Measurements from ENCODE around the gene ITPRIPL1.

The ITPRIPL1 gene

GRCh38 chr2:96305091-96305978, 19.8 kb upstream of the ITPRIPL1 start, which contains the start of gene SNRNP200:
Gene SNRNP200, minus strand, starts transcription at chr2:96305546. Its CDS starts 109 bp downstream, at chr2:96305437.
- Histone ChIP-seq H3K36me3 (ENCODE audit: control insufficient read depth in 1 of 2, insufficient read depth in 2 of 2, low read depth in 1 of 2, low read length in 2 of 2) (peaks cover 19 to 39% of the 10 kb centered on the region in 2 experiments), H2BK5ac (ENCODE audit: low read depth, low read length, poor library complexity, severe bottlenecking) (no peak within 1 kb of the TSS), H3K4ac (ENCODE audit: low read depth in 1 of 2, low read length in 2 of 2) (peak within 1 kb of the TSS; percentile 87 to 91), H4K91ac (ENCODE audit: low read length) (peak within 1 kb of the TSS; percentile 67), H3K4me1 (ENCODE audit: control insufficient read depth, insufficient read depth, low read depth, low read length) (peaks cover 10% of the 10 kb centered on the region), H3K9me3 (ENCODE audit: control insufficient read depth, low read length) (no peaks in the 10 kb centered on the region), H2BK120ac (ENCODE audit: low read depth, low read length) (no peak within 1 kb of the TSS), H3K18ac (ENCODE audit: low read depth in 1 of 2, low read length in 2 of 2) (peak within 1 kb of the TSS; percentile 57 to 89), H3K23ac (ENCODE audit: low read length in 2 of 2) (peak within 1 kb of the TSS; percentile 35 to 46), H4K8ac (ENCODE audit: low read length) (peak within 1 kb of the TSS; percentile 97), H2BK12ac (ENCODE audit: low read length in 2 of 2) (no peak within 1 kb of the TSS), H3K4me2 (ENCODE audit: low read length, poor library complexity, severe bottlenecking) (peak within 1 kb of the TSS; percentile 71), H3K27me3 (ENCODE audit: control insufficient read depth in 1 of 2, insufficient read depth in 1 of 2, low read length in 2 of 2) (no peaks in the 10 kb centered on the region), H3K79me1 (replicated peaks; ENCODE audit: low read length, poor library complexity, severe bottlenecking) (peaks cover 26% of the 10 kb centered on the region), H2AK5ac (ENCODE audit: low read length, severe bottlenecking) (peak within 1 kb of the TSS; percentile 66), H3K14ac (ENCODE audit: low read length in 2 of 2) (peak within 1 kb of the TSS in 1 of 2 experiments; percentile 80), H2BK15ac (ENCODE audit: low read depth, poor library complexity, severe bottlenecking) (peak within 1 kb of the TSS; percentile 37), H2AFZ (ENCODE audit: low read depth, low read length) (peak within 1 kb of the TSS; percentile 56), H3K27ac (ENCODE audit: low read length, poor library complexity, severe bottlenecking) (peak within 1 kb of the TSS; percentile 31), H3K4me3 (ENCODE audit: insufficient read depth in 1 of 2, low read depth in 1 of 2, low read length in 2 of 2) (peak within 1 kb of the TSS; percentile 83 to 100), H3K9ac (ENCODE audit: low read length) (peak within 1 kb of the TSS; percentile 97)
- WGBS = 2% methylated on average over 54 of the region's 61 CpGs
- peak; percentile 87 for DNase-seq

- Histone ChIP-seq H2BK5ac (ENCODE audit: low read depth, low read length, poor library complexity, severe bottlenecking) (no peak overlapping the region), H3K79me1 (replicated peaks; ENCODE audit: low read length, poor library complexity, severe bottlenecking) (peaks cover 26% of the 10 kb centered on the region), H3K9ac (ENCODE audit: low read length) (peak overlapping the region; percentile 97), H3K4me2 (ENCODE audit: low read length, poor library complexity, severe bottlenecking) (peak overlapping the region; percentile 71), H3K36me3 (ENCODE audit: control insufficient read depth in 1 of 2, insufficient read depth in 2 of 2, low read depth in 1 of 2, low read length in 2 of 2) (peaks cover 19 to 35% of the 10 kb centered on the region in 2 experiments), H3K9me3 (ENCODE audit: control insufficient read depth, low read length) (no peaks in the 10 kb centered on the region), H2BK15ac (ENCODE audit: low read depth, poor library complexity, severe bottlenecking) (peak overlapping the region; percentile 37), H2BK12ac (ENCODE audit: low read length in 2 of 2) (no peak overlapping the region), H2BK120ac (ENCODE audit: low read depth, low read length) (no peak overlapping the region), H3K4me3 (ENCODE audit: insufficient read depth in 1 of 2, low read depth in 1 of 2, low read length in 2 of 2) (peak overlapping the region; percentile 83 to 100), H3K4me1 (ENCODE audit: control insufficient read depth, insufficient read depth, low read depth, low read length) (peaks cover 10% of the 10 kb centered on the region), H3K4ac (ENCODE audit: low read depth in 1 of 2, low read length in 2 of 2) (peak overlapping the region; percentile 87 to 91), H3K14ac (ENCODE audit: low read length in 2 of 2) (no peak overlapping the region), H3K23ac (ENCODE audit: low read length in 2 of 2) (no peak overlapping the region), H3K27ac (ENCODE audit: low read length, poor library complexity, severe bottlenecking) (no peak overlapping the region), H2AK5ac (ENCODE audit: low read length, severe bottlenecking) (peak overlapping the region; percentile 66), H4K8ac (ENCODE audit: low read length) (peak overlapping the region; percentile 97), H3K18ac (ENCODE audit: low read depth in 1 of 2, low read length in 2 of 2) (peak overlapping the region in 1 of 2 experiments; percentile 56), H3K27me3 (ENCODE audit: control insufficient read depth in 1 of 2, insufficient read depth in 1 of 2, low read length in 2 of 2) (no peaks in the 10 kb centered on the region), H2AFZ (ENCODE audit: low read depth, low read length) (peak overlapping the region; percentile 8), H4K91ac (ENCODE audit: low read length) (peak overlapping the region; percentile 59)
- DNase-seq = no peak
- WGBS = 36% methylated on average over 6 of the region's 9 CpGs
These were observed 19.2 kb upstream of the ITPRIPL1 start for GRCh38 chr2:96305979-96306308.

DNA sequence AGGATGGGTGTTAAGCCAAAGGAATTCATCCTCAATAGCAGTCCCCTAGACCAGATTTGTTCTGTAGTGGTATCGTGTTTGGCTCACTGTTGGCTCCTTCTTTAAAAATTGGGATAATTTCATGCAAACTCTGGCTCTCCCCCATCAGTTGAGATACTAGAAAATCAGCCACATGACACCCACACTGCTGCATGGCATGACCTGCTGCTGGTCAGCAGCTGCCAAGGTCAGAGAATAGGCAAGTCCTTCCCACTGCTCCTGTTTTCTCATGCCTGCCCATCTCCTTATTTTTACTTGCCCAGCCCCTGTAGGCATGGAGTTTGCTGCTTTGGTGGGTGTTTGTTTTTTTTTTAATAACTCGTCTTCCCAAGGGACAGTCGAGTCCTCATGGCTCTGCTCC, 18.7 kb upstream of the ITPRIPL1 start:
- Histone ChIP-seq H3K18ac (ENCODE audit: low read depth in 1 of 2, low read length in 2 of 2) (no peak overlapping the region), H3K4me1 (ENCODE audit: control insufficient read depth, insufficient read depth, low read depth, low read length) (peaks cover 10% of the 10 kb centered on the region), H2AK5ac (ENCODE audit: low read length, severe bottlenecking) (peak overlapping the region; percentile 66), H3K27ac (ENCODE audit: low read length, poor library complexity, severe bottlenecking) (no peak overlapping the region), H2BK120ac (ENCODE audit: low read depth, low read length) (no peak overlapping the region), H3K9ac (ENCODE audit: low read length) (peak overlapping the region; percentile 97), H3K9me3 (ENCODE audit: control insufficient read depth, low read length) (no peaks in the 10 kb centered on the region), H3K23ac (ENCODE audit: low read length in 2 of 2) (no peak overlapping the region), H2BK15ac (ENCODE audit: low read depth, poor library complexity, severe bottlenecking) (no peak overlapping the region), H2BK12ac (ENCODE audit: low read length in 2 of 2) (no peak overlapping the region), H3K36me3 (ENCODE audit: control insufficient read depth in 1 of 2, insufficient read depth in 2 of 2, low read depth in 1 of 2, low read length in 2 of 2) (peaks cover 16 to 31% of the 10 kb centered on the region in 2 experiments), H3K4ac (ENCODE audit: low read depth in 1 of 2, low read length in 2 of 2) (peak overlapping the region; percentile 65 to 87), H3K4me3 (ENCODE audit: insufficient read depth in 1 of 2, low read depth in 1 of 2, low read length in 2 of 2) (peak overlapping the region in 1 of 2 experiments; percentile 100), H3K4me2 (ENCODE audit: low read length, poor library complexity, severe bottlenecking) (peak overlapping the region; percentile 71), H4K8ac (ENCODE audit: low read length) (peak overlapping the region; percentile 97), H4K91ac (ENCODE audit: low read length) (peak overlapping the region; percentile 59), H2BK5ac (ENCODE audit: low read depth, low read length, poor library complexity, severe bottlenecking) (no peak overlapping the region), H2AFZ (ENCODE audit: low read depth, low read length) (peak overlapping the region; percentile 8), H3K27me3 (ENCODE audit: control insufficient read depth in 1 of 2, insufficient read depth in 1 of 2, low read length in 2 of 2) (no peaks in the 10 kb centered on the region), H3K79me1 (replicated peaks; ENCODE audit: low read length, poor library complexity, severe bottlenecking) (peaks cover 25% of the 10 kb centered on the region), H3K14ac (ENCODE audit: low read length in 2 of 2) (no peak overlapping the region)
- 100% methylated on average over 3 of the region's 3 CpGs for WGBS
- no peak for DNase-seq

DNA sequence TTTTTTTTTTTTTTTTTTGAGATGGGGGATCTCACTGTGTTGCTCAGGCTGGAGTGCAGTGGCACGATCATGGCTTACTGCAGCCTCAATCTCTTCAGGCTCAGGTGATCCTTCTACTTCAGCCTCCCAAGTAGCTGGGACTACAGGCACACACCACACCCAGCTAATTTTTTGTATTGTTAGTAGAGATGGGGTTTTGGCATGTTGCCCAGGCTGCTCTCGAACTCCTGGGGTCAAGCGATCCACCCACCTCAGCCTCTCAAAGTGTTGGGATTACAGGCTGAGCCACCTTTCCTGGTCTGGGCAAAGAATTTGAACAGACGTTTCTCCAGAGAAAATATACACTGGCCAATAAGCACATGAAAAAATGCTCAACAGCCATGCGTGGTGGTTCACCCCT, 16.9 kb upstream of the ITPRIPL1 start:
- H3K27ac ChIP-seq (ENCODE audit: low read length, poor library complexity, severe bottlenecking) = no peak overlapping the region
- peaks cover 3 to 12% of the 10 kb centered on the region in 2 experiments for H3K36me3 ChIP-seq (ENCODE audit: control insufficient read depth in 1 of 2, insufficient read depth in 2 of 2, low read depth in 1 of 2, low read length in 2 of 2)
- H2BK15ac ChIP-seq (ENCODE audit: low read depth, poor library complexity, severe bottlenecking) = no peak overlapping the region
- H3K4me3 ChIP-seq (ENCODE audit: insufficient read depth in 1 of 2, low read depth in 1 of 2, low read length in 2 of 2) = no peak overlapping the region
- H3K18ac ChIP-seq (ENCODE audit: low read depth in 1 of 2, low read length in 2 of 2) = no peak overlapping the region
- H2BK5ac ChIP-seq (ENCODE audit: low read depth, low read length, poor library complexity, severe bottlenecking) = no peak overlapping the region
- DNase-seq = no peak
- no peaks in the 10 kb centered on the region for H3K9me3 ChIP-seq (ENCODE audit: control insufficient read depth, low read length)
- no peak overlapping the region for H3K4ac ChIP-seq (ENCODE audit: low read depth in 1 of 2, low read length in 2 of 2)
- no peak overlapping the region for H3K14ac ChIP-seq (ENCODE audit: low read length in 2 of 2)
- H2BK12ac ChIP-seq (ENCODE audit: low read length in 2 of 2) = no peak overlapping the region
- H3K23ac ChIP-seq (ENCODE audit: low read length in 2 of 2) = no peak overlapping the region
- H4K91ac ChIP-seq (ENCODE audit: low read length) = no peak overlapping the region
- H3K9ac ChIP-seq (ENCODE audit: low read length) = no peak overlapping the region
- no peak overlapping the region for H4K8ac ChIP-seq (ENCODE audit: low read length)
- H2AK5ac ChIP-seq (ENCODE audit: low read length, severe bottlenecking) = no peak overlapping the region
- WGBS = 93% methylated on average over 5 of the region's 5 CpGs
- no peak overlapping the region for H2BK120ac ChIP-seq (ENCODE audit: low read depth, low read length)
- H3K79me1 ChIP-seq (replicated peaks; ENCODE audit: low read length, poor library complexity, severe bottlenecking) = peaks cover 14% of the 10 kb centered on the region
- no peak overlapping the region for H3K4me2 ChIP-seq (ENCODE audit: low read length, poor library complexity, severe bottlenecking)
- H2AFZ ChIP-seq (ENCODE audit: low read depth, low read length) = no peak overlapping the region
- H3K27me3 ChIP-seq (ENCODE audit: control insufficient read depth in 1 of 2, insufficient read depth in 1 of 2, low read length in 2 of 2) = no peaks in the 10 kb centered on the region
- peaks cover 10% of the 10 kb centered on the region for H3K4me1 ChIP-seq (ENCODE audit: control insufficient read depth, insufficient read depth, low read depth, low read length)

All from mesenchymal stem cell (in vitro differentiated cells and primary cell).